ENCODE results near the gene RAB37.

RAB37 gene

GRCh38 chr17:74702116-74702871, 34.8 kb upstream of the RAB37 start:
- Histone ChIP-seq H3K27me3 (ENCODE audit: insufficient read depth, low read length, poor library complexity, severe bottlenecking) (no peaks in the 10 kb centered on the region), H2AFZ (ENCODE audit: low read length) (no peak overlapping the region), H3K4me3 (ENCODE audit: low read length, poor library complexity, severe bottlenecking) (no peak overlapping the region), H3K4me2 (ENCODE audit: low read depth, low read length, poor library complexity, severe bottlenecking) (no peak overlapping the region), H3K36me3 (ENCODE audit: insufficient read depth, low read length) (no peaks in the 10 kb centered on the region), H3K79me2 (ENCODE audit: insufficient read depth, low read length) (no peaks in the 10 kb centered on the region), H3K9ac (ENCODE audit: low read depth, low read length, poor library complexity, severe bottlenecking) (no peak overlapping the region), H3K9me3 (ENCODE audit: insufficient read depth, low read depth, low read length) (no peaks in the 10 kb centered on the region), H3K9me2 (replicated peaks; ENCODE audit: low read depth, low read length) (no peaks in the 10 kb centered on the region), H3K4me1 (ENCODE audit: insufficient read depth, low read length, poor library complexity, severe bottlenecking) (no peaks in the 10 kb centered on the region), H4K20me1 (ENCODE audit: insufficient read depth, low read length, poor library complexity, severe bottlenecking) (no peaks in the 10 kb centered on the region), H3F3A (ENCODE audit: low read depth) (no peaks in the 10 kb centered on the region)
- TF ChIP-seq EZH2phosphoT487 (IDR thresholded peaks at IDR 0.05; ENCODE audit: borderline replicate concordance): no peak
- no peak for TF ChIP-seq CTCF (conservative IDR thresholded peaks at IDR 0.05; ENCODE audit: low read length)

- H3K4me1 ChIP-seq (ENCODE audit: insufficient read depth, low read length, poor library complexity, severe bottlenecking): no peaks in the 10 kb centered on the region
- no peaks in the 10 kb centered on the region for H3F3A ChIP-seq (ENCODE audit: low read depth)
- no peaks in the 10 kb centered on the region for H3K9me3 ChIP-seq (ENCODE audit: insufficient read depth, low read depth, low read length)
- TF ChIP-seq EZH2phosphoT487 (IDR thresholded peaks at IDR 0.05; ENCODE audit: borderline replicate concordance): no peak
- TF ChIP-seq CTCF (conservative IDR thresholded peaks at IDR 0.05; ENCODE audit: low read length): no peak
- no peaks in the 10 kb centered on the region for H3K36me3 ChIP-seq (ENCODE audit: insufficient read depth, low read length)
- H4K20me1 ChIP-seq (ENCODE audit: insufficient read depth, low read length, poor library complexity, severe bottlenecking): no peaks in the 10 kb centered on the region
- no peaks in the 10 kb centered on the region for H3K79me2 ChIP-seq (ENCODE audit: insufficient read depth, low read length)
- no peak overlapping the region for H2AFZ ChIP-seq (ENCODE audit: low read length)
- no peak overlapping the region for H3K4me3 ChIP-seq (ENCODE audit: low read length, poor library complexity, severe bottlenecking)
- no peak overlapping the region for H3K4me2 ChIP-seq (ENCODE audit: low read depth, low read length, poor library complexity, severe bottlenecking)
- no peaks in the 10 kb centered on the region for H3K27me3 ChIP-seq (ENCODE audit: insufficient read depth, low read length, poor library complexity, severe bottlenecking)
- H3K9ac ChIP-seq (ENCODE audit: low read depth, low read length, poor library complexity, severe bottlenecking): no peak overlapping the region
- no peaks in the 10 kb centered on the region for H3K9me2 ChIP-seq (replicated peaks; ENCODE audit: low read depth, low read length)
Observed at GRCh38 chr17:74703311-74703710, 33.7 kb upstream of the RAB37 start.

- H2AFZ ChIP-seq (ENCODE audit: low read length): no peak overlapping the region
- no peaks in the 10 kb centered on the region for H3K36me3 ChIP-seq (ENCODE audit: insufficient read depth, low read length)
- H3K4me2 ChIP-seq (ENCODE audit: low read depth, low read length, poor library complexity, severe bottlenecking): no peak overlapping the region
- H3K9me3 ChIP-seq (ENCODE audit: insufficient read depth, low read depth, low read length): no peaks in the 10 kb centered on the region
- no peaks in the 10 kb centered on the region for H3K79me2 ChIP-seq (ENCODE audit: insufficient read depth, low read length)
- no peaks in the 10 kb centered on the region for H3K9me2 ChIP-seq (replicated peaks; ENCODE audit: low read depth, low read length)
- no peaks in the 10 kb centered on the region for H4K20me1 ChIP-seq (ENCODE audit: insufficient read depth, low read length, poor library complexity, severe bottlenecking)
- no peaks in the 10 kb centered on the region for H3K4me1 ChIP-seq (ENCODE audit: insufficient read depth, low read length, poor library complexity, severe bottlenecking)
- no peak for TF ChIP-seq EZH2phosphoT487 (IDR thresholded peaks at IDR 0.05; ENCODE audit: borderline replicate concordance)
- TF ChIP-seq CTCF (conservative IDR thresholded peaks at IDR 0.05; ENCODE audit: low read length): no peak
- no peak overlapping the region for H3K4me3 ChIP-seq (ENCODE audit: low read length, poor library complexity, severe bottlenecking)
- H3K27me3 ChIP-seq (ENCODE audit: insufficient read depth, low read length, poor library complexity, severe bottlenecking): no peaks in the 10 kb centered on the region
- H3K9ac ChIP-seq (ENCODE audit: low read depth, low read length, poor library complexity, severe bottlenecking): no peak overlapping the region
- no peaks in the 10 kb centered on the region for H3F3A ChIP-seq (ENCODE audit: low read depth)
Observed at GRCh38 chr17:74704544-74704943, 32.5 kb upstream of the RAB37 start.

Data from Loucy (cell line).